B cell (primary cell): ENCODE results near the gene COL13A1. TPM values are rescaled to one million over a fixed set of nuclear protein-coding genes. Genes with fewer than 3 reads are reported as not detected.

ENCODE experiments used
- ATAC-seq: fragments of 200-7000 bp; cut with Tn5 transposase; one replicate; pipeline ENCODE4 v1.10.0; 2021; ENCODE audit warnings: low read depth, mild to moderate bottlenecking, moderate number of reproducible peaks, moderate library complexity
- CTCF ChIA-PET: fragments of 350-600 bp; sonication (Branson Sonifier 250); formaldehyde crosslinking; loops from one replicate; lab custom pipeline; 2021; ENCODE audit warnings: antibody characterized with exemption, inconsistent platforms; lab: Charles Lee
- POLR2A ChIA-PET: fragments of 350-600 bp; sonication (Branson Sonifier 250); formaldehyde crosslinking; loops from one replicate; lab custom pipeline; 2021; ENCODE audit warnings: antibody characterized with exemption; lab: Charles Lee
- DNase-seq: peaks from one replicate; pipeline ENCODE4 v3.0.0; 2013
- H2AFZ ChIP-seq: 2 replicates; pipeline ENCODE4 v1.6.1; 2012; ENCODE audit warnings: mild to moderate bottlenecking, low read depth, low read length; ENCODE audit not compliant: insufficient read depth, poor library complexity, severe bottlenecking
- H3K27ac ChIP-seq, 2 donors: 1 replicate in 1 of 2; 2 replicates in 1 of 2; pipeline ENCODE4 v1.5.1; 2012 to 2013; ENCODE audit warnings: low read length in 2 of 2, mild to moderate bottlenecking in 2 of 2, moderate library complexity in 1 of 2
- H3K27me3 ChIP-seq, 4 experiments: fragments of 200-600 bp in 1 of 4; sonication (generic) in 1 of 4; replicated peaks in 1 of 4; 1 replicate in 2 of 4; 2 replicates in 2 of 4; pipeline versions ENCODE4 v1.6.1 to v1.7.0; 2013 to 2016; ENCODE audit warnings: low read length in 3 of 4, mild to moderate bottlenecking in 2 of 4, mixed read lengths in 1 of 4, moderate library complexity in 1 of 4; ENCODE audit not compliant: insufficient read depth in 4 of 4, control insufficient read depth in 3 of 4; ENCODE audit errors: control extremely low read depth in 1 of 4
- H3K36me3 ChIP-seq, 2 experiments: replicated peaks in 1 of 2; 1 replicate in 1 of 2; 2 replicates in 1 of 2; pipeline versions ENCODE4 v1.6.1 to v1.7.1; 2013; ENCODE audit warnings: low read length in 1 of 2; ENCODE audit not compliant: insufficient read depth in 2 of 2, control insufficient read depth in 1 of 2; ENCODE audit errors: control extremely low read depth in 1 of 2, extremely low read depth in 1 of 2
- H3K4me1 ChIP-seq, 2 donors: fragments of 200-600 bp in 1 of 2; sonication (generic) in 1 of 2; 1 replicate in 1 of 2; 2 replicates in 1 of 2; pipeline versions ENCODE4 v1.5.1 to v1.6.1; 2013 to 2017; ENCODE audit warnings: low read length in 2 of 2; ENCODE audit not compliant: control insufficient read depth in 2 of 2, insufficient read depth in 2 of 2
- H3K4me2 ChIP-seq: replicated peaks from 2 replicates; pipeline ENCODE3; 2012; ENCODE audit warnings: mild to moderate bottlenecking, low read depth, low read length; ENCODE audit not compliant: poor library complexity, severe bottlenecking
- H3K4me3 ChIP-seq, 5 experiments: fragments of 200-600 bp in 1 of 5; sonication (generic) in 1 of 5; 1 replicate in 3 of 5; 2 replicates in 2 of 5; pipeline versions ENCODE4 v1.5.1 to v1.7.0; 2011 to 2016; ENCODE audit warnings: low read length in 4 of 5, mild to moderate bottlenecking in 4 of 5, low read depth in 2 of 5, control low read depth in 1 of 5, moderate library complexity in 1 of 5; ENCODE audit not compliant: insufficient read depth in 1 of 5; ENCODE audit errors: control extremely low read depth in 1 of 5, extremely low read depth in 1 of 5
- H3K79me2 ChIP-seq: fragments of 200-600 bp; sonication (generic); one replicate; pipeline ENCODE4 v1.6.0; 2016; ENCODE audit warnings: low read length; ENCODE audit not compliant: control insufficient read depth, insufficient read depth
- H3K9ac ChIP-seq: fragments of 200-600 bp; sonication (generic); 2 replicates; pipeline ENCODE4 v1.6.1; 2017; ENCODE audit warnings: mild to moderate bottlenecking, low read length, moderate library complexity
- H3K9me3 ChIP-seq, 3 donors: one replicate each; pipeline versions ENCODE4 v1.6.1 to v1.7.1; 2013; ENCODE audit warnings: low read length in 2 of 3; ENCODE audit not compliant: control insufficient read depth in 2 of 3, insufficient read depth in 1 of 3; ENCODE audit errors: control extremely low read depth in 1 of 3
- H4K20me1 ChIP-seq: 2 replicates; pipeline ENCODE4 v1.6.0; 2012; ENCODE audit warnings: mild to moderate bottlenecking, low read length; ENCODE audit not compliant: insufficient read depth, control insufficient read depth, poor library complexity, severe bottlenecking
- H3K27ac Mint-ChIP-seq: one replicate; pipeline ENCODE4 v1.8.0; 2021; ENCODE audit warnings: mixed read lengths
- H3K27me3 Mint-ChIP-seq: one replicate; pipeline ENCODE4 v1.8.0; 2021; ENCODE audit warnings: mixed read lengths
- H3K4me1 Mint-ChIP-seq: one replicate; pipeline ENCODE4 v1.8.0; 2021; ENCODE audit warnings: mixed read lengths
- H3K4me3 Mint-ChIP-seq: one replicate; pipeline ENCODE4 v1.8.0; 2021; ENCODE audit warnings: mixed read lengths
- H3K9me3 Mint-ChIP-seq: one replicate; pipeline ENCODE4 v1.8.0; 2022; ENCODE audit warnings: mixed read lengths; ENCODE audit not compliant: insufficient read depth
- CTCF ChIP-seq: fragments of 200-600 bp; IDR thresholded peaks from one replicate; pipeline ENCODE4 v1.8.0; 2022; ENCODE audit warnings: antibody characterized with exemption, mild to moderate bottlenecking
- EZH2 ChIP-seq: IDR thresholded peaks from 2 replicates; pipeline ENCODE4 v1.6.1; 2012; ENCODE audit warnings: borderline replicate concordance, low read depth, mild to moderate bottlenecking, moderate library complexity, low read length; ENCODE audit not compliant: insufficient read depth, poor library complexity, severe bottlenecking
- whole genome bisulfite sequencing: methylation state at CpG from one replicate; pipeline ENCODE4 v1.1.5; 2013; ENCODE audit warnings: missing lambda C conversion rate; ENCODE audit not compliant: insufficient coverage; 5-methylcytosine and 5-hydroxymethylcytosine counted together
- intact Hi-C: fragments of 100-400 bp; cut with micrococcal nuclease; formaldehyde crosslinking; loops from one replicate; pipeline ENCODE4 v1.10.0; 2022
- polyA plus RNA-seq: library from polyadenylated mRNA; depleted of rRNA; stranded (reverse); fragments of >200 nt; gene quantifications from 2 replicates; pipeline ENCODE4 v1.2.3, GENCODE V29; 2012
- total RNA-seq, 2 donors: library from RNA; stranded (reverse); fragments of 120-200 nt in 1 of 2; gene quantifications; 1 replicate in 1 of 2; 2 replicates in 1 of 2; pipeline versions ENCODE4 v1.2.3 to v1.2.4, GENCODE V29; 2013 to 2022

Gene COL13A1
- total and polyA plus RNA-seq, 2 donors (not counting 1 experiment from before 2014, with no cell fraction given) = not detected

DNA sequence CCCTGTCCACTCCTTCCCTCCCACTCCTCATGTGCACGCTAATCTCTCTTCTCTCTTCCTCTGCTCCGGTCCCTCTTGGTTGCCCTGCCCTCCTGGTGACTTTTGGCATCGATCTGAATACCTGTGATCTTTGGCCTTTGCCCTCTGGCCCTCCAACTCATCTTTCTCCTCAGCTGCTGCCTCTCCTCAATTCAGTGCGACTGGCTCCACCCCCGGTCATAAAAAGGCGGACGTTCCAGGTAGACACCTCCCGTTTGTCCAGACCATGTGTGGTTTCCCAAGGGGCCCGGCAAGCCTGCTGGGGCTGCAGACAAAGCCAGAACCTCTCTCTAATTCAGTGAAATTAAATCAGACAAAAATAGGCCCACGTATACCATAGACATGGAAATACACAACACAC lies 96.8 kb downstream of the COL13A1 start:
- DNase-seq (no peak), ATAC-seq (no peak)
- no peaks in the 10 kb centered on the region for H3K4me1 Mint-ChIP-seq
- Histone ChIP-seq H3K36me3 (no peaks in the 10 kb centered on the region), H3K9me3 (no peaks in the 10 kb centered on the region), H4K20me1 (no peaks in the 10 kb centered on the region), H3K27me3 (no peaks in the 10 kb centered on the region), H3K4me3 (no peak overlapping the region), H3K4me1 (no peaks in the 10 kb centered on the region), H3K27ac (no peak overlapping the region), H3K79me2 (no peaks in the 10 kb centered on the region), H3K9ac (no peak overlapping the region), H2AFZ (no peak overlapping the region), H3K4me2 (no peak overlapping the region)
- ChIA-PET POLR2A (no interaction called here), CTCF (no interaction called here)
- no peak overlapping the region for H3K4me3 Mint-ChIP-seq
- TF ChIP-seq CTCF (no peak), EZH2 (no peak)
- H3K27me3 Mint-ChIP-seq = no peaks in the 10 kb centered on the region
- intact Hi-C loops = no loop called here
- 84% methylated on average over 10 of the region's 10 CpGs for WGBS
- no peak overlapping the region for H3K27ac Mint-ChIP-seq
- H3K9me3 Mint-ChIP-seq = no peaks in the 10 kb centered on the region

DNA sequence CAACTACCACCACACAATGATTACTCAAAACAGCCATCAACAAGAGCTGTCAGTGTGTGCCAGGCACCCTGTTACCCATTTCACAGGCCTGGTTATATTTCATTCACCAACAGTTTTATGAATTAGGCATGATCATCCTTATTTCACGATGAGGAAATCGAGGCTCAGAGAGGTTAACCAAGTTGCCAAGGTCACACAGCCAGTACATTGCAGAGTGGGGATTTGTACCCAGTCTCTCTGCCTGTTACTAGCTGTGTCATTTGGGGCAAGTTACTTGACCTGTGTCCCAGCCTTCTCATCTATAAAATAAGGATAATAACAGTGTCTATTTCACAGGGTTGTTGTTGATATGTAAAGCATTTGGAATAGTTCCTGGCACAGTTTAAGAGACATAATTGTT lies 97.2 kb downstream of the COL13A1 start:
- Histone ChIP-seq H3K27me3 (no peaks in the 10 kb centered on the region), H3K9ac (no peak overlapping the region), H3K4me3 (no peak overlapping the region), H2AFZ (no peak overlapping the region), H3K9me3 (no peaks in the 10 kb centered on the region), H4K20me1 (no peaks in the 10 kb centered on the region), H3K36me3 (no peaks in the 10 kb centered on the region), H3K27ac (no peak overlapping the region), H3K4me1 (no peaks in the 10 kb centered on the region), H3K79me2 (no peaks in the 10 kb centered on the region), H3K4me2 (no peak overlapping the region)
- POLR2A ChIA-PET = no interaction called here
- ATAC-seq = no peak
- no peak for DNase-seq
- no peaks in the 10 kb centered on the region for H3K9me3 Mint-ChIP-seq
- intact Hi-C loops = no loop called here
- H3K4me3 Mint-ChIP-seq = no peak overlapping the region
- H3K27ac Mint-ChIP-seq = no peak overlapping the region
- CTCF ChIA-PET = no interaction called here
- H3K4me1 Mint-ChIP-seq = no peaks in the 10 kb centered on the region
- no peaks in the 10 kb centered on the region for H3K27me3 Mint-ChIP-seq
- no peak for TF ChIP-seq CTCF
- TF ChIP-seq EZH2 = no peak
- WGBS = no CpG with 5 or more reads among the region's 2 CpGs
